NCI-H345 (cell line): Measurements from ENCODE around the gene GALNT2.

Experiments used
- DNase-seq: peaks from one replicate; lab custom pipeline; 2025; lab: John Stamatoyannopoulos, UW

Gene GALNT2

GRCh38 chr1:230186003-230186863 lies 119.2 kb downstream of the GALNT2 start:
- DNase-seq, result peak; percentile 93

GRCh38 chr1:230186874-230187273 lies 119.8 kb downstream of the GALNT2 start:
- DNase-seq, result no peak

- no peak for DNase-seq
Observed at GRCh38 chr1:230187290-230187689, 120.3 kb downstream of the GALNT2 start.

DNA sequence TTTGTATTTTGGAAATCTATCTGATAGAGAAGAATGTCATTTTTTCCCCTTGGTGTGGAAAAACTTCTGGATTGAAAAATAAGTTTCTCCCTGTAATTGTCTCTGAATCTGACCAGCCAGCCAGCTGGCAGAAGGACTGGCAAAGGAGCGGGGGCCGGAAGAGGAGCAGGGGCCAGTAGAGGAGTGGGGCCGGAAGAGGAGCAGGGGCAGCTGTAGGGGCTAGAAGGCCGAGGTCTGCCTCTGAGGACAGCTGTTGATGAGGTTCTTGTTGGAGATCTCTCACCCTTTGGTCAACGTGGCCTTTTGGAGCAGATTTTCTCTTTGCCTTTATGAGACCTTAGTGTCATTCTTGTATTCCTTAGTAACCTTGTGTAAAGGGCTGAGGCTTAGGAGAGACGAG lies 121.8 kb downstream of the GALNT2 start:
- DNase-seq, result no peak

GRCh38 chr1:230189341-230189740 lies 122.3 kb downstream of the GALNT2 start:
- peak; percentile 91 for DNase-seq

DNA sequence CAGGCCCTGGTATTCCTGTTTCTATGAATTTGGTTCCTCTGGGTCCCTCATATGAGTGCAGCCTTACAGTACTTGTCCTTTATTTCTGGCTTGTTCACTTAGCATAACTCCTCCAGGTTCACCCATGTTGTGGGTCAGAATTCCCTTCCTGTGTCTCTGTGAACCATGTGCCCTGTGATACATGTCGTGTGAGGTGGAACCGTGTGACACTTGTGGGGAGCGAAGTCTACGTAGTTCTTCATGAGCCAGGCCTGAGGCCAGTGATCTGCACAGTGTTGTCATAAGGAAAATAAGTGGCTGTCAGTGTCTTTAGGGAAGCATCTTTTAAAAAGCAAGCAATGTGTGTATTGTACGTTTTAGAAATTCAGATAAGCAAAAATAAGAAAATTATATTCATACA lies 122.8 kb downstream of the GALNT2 start:
- DNase-seq, result no peak

DNA sequence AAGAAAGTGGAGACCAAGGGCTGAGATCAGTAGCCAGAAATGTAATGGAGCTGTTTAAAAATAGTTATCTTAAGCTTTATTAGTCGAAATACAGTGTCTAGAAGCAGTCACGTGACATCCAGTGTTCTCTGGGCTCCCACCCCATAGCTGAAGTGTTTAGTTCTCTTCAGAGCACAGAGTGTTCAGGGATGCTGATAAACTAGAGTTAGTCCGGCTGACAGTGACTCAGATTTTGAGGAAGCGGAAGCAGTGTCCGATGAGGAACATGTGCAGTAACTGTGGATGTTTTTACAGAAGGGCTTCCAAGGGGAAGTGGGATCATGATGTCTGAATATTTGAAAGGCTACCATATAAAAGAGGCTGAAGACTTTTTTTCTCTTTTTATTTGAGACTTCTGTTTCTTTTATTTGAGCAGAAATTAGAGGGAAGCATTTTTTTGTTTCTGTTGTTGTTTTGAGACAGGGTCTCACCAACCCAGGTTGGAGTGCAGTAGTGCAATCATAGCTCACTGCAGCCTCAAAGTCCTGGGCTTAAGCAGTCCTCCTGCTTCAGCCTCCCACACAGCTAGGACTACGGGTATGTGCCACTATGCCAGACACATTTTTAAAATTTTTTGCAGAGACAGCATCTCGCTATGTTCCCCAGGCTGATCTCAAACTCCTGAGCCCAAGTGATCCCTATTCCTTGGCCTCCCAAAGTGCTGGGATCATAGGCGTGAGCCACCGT lies 124.2 kb downstream of the GALNT2 start:
- peak; percentile 17 for DNase-seq

DNA sequence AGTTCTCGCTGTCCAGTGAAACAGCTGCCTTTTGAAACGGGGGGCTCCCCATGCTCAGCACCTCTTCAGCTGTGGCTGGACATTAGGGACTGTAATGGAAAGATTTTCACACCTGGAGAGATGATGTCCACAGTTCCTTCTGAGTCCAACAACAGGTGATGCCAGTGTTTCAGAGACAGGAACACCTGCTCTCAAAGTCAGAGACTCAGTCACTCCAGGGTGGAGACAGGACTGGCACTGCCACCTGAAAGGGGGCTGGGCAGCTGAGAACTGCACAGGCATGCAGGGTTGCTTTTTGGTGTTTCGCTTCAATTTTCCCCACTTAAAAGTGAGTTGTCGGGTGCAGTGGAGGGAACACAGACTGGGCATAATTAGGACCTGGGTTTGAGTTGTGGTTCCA lies 124.8 kb downstream of the GALNT2 start:
- DNase-seq, result no peak

- DNase-seq, result no peak
Observed at GRCh38 chr1:230194525-230194924, 127.5 kb downstream of the GALNT2 start.

DNA sequence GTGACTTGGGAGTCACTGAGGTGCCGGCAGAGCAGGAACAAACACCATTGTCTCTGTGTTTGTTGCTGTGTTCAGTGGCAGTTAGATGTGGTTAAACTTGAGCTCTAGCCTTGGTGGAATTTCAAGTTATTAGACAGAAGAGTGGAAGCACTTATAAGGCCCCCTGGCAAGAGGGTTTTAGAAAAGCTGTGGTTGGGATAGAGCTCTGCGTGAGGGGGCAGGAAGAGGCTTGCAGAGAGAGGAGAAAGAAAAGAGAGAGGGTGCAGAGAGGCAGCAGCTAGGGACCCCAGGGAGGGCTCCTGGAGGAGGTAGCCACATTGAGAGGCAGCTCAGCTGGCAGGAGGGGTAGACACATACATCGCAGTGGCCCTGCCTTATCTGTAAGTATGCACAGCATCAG lies 128.2 kb downstream of the GALNT2 start:
- no peak for DNase-seq

- DNase-seq, result no peak
Observed at GRCh38 chr1:230196077-230196476, 129.0 kb downstream of the GALNT2 start.

DNA sequence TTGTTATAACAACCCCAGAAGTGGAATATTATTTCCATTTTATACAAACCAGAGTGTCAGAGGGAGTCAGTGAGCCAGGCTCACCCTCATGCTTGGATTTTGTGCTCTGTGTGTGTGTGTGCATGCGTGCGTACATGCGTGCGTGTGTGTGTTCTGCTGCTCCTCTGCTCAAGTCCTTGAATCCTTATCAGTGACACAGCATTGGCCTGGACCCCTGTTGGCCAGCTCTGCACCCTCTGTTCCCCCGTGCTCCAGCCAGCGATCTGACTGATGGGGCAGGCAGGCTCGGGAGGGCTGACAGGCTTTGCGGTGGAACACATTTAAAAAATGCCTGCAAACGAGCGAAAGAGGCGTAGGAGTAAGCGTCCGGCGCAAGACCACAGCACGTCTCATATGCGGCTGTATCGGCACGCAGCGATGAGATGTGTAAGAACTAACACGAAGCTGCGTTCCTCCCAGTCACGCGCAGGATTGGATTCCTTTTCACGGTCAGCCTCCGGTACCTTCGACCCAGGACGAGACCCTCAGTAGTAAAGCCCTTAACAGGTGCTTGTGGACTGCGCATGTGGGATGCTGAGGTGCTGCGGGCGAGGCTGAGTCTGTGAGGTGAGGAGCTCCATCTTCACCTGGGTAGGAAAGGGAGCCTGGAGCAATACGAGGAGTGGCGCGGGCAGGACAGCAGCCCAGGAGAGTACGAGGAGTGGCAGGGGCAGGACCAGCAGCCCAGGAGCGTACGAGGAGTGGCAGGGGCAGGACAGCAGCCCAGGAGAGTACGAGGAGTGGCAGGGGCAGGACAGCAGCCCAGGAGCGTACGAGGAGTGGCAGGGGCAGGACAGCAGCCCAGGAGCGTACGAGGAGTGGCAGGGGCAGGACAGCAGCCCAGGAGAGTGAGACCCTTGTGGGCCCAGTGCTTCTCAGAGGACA lies 130.9 kb downstream of the GALNT2 start:
- DNase-seq, result no peak

DNA sequence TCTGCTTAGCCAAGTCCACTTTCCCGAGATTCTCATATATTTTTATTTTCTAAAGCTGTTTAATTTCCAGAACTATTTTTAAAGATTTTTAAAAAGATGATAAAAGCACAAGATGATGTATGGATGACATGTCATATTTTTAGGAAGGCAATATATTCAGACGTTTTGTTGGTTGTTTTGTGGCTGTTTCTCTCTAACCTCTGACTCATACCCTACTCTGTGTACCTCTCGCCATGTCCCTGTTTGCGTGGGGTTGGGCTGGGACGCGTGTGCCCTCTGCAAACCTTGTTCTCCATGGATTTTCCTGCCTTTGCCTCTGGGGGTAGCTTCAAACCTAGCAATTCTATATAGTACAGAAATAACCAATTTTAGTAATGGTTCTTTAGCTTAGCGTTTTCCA lies 132.0 kb downstream of the GALNT2 start:
- no peak for DNase-seq

- no peak for DNase-seq
Observed at GRCh38 chr1:230199554-230199953, 132.5 kb downstream of the GALNT2 start.

DNA sequence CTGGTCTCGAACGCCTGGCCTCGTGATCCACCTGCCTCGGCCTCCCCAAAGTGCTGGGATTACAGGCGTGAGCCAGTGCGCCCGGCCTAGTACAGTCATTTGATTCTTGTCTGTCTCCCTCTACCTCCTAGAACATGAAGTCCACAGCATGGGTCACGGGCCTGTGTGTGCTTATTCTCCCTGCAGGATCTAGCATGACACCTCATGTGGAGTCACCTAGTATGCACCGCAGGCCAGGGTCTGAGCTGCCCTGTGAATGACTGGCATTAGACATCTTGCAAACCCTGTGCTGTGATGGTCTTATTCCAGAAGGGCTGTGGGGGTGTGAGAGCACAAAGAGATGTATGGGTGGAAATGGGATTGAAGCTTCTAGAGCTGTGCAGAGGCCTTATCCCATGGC lies 133.2 kb downstream of the GALNT2 start:
- no peak for DNase-seq

GRCh38 chr1:230201445-230201844 lies 134.4 kb downstream of the GALNT2 start:
- DNase-seq, result no peak

DNA sequence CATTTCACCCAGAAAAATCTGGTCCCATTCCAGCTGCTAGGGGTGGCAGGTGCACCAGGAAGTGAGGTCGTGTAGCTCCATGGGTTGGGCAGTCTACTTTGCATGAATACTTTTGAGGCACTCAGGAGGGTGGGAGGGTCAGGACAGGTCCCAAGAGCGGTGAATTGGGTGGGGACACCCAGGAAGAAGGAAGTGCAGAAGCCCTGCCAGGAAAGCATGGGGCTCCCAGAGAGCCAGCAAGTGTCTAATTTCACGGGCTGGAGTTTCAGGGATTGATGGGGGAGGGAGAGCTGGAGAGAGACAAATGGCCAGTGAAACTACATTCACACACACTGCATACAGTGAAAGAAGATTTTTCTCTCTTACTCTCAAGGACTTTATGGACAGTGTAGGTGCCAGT lies 137.8 kb downstream of the GALNT2 start:
- DNase-seq, result no peak

DNA sequence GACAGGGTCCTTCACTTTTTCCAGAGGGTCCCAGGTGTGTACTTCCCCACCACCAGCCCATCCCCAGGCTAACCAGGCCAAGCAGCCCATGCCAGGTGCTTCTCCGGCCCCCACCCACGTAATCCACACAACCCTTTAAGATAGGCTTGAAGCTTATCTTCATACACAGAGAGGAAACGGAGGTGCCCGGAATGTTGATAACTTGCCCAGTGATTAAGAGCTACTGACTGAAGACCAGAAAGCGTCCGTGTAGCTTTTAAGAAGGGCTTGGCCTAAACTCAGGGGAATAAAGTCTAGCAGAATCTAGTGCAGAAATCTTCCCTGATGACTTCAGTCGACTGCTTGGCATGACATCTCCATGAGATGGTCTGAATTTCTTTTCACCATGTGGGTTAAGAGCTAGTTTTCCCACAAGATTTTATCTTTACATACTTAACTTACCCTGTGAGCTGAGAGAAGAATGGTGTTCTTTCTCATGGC lies 138.7 kb downstream of the GALNT2 start:
- DNase-seq, result no peak

- DNase-seq, result no peak
Observed at GRCh38 chr1:230206207-230206606, 139.2 kb downstream of the GALNT2 start.

DNA sequence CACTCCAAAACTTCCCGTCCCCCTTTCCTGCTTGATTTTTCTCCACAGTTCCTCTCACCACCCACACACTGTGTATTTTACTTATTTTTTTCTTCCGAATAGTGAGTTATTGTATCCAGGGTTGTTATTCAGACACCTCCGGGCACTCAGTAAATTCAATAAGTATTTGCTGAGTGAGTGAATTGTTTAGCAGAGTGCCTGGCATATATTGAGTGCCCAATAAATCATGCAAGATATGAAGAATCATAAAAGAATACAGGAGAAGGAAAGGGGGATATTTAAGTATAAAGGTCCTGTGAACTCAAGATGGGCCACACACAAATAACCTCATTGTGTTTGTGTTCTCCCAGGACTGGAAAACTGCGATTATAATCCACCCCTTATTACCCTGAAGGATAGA lies 139.9 kb downstream of the GALNT2 start:
- DNase-seq, result no peak

GRCh38 chr1:230207598-230207997 lies 140.6 kb downstream of the GALNT2 start:
- no peak for DNase-seq

DNA sequence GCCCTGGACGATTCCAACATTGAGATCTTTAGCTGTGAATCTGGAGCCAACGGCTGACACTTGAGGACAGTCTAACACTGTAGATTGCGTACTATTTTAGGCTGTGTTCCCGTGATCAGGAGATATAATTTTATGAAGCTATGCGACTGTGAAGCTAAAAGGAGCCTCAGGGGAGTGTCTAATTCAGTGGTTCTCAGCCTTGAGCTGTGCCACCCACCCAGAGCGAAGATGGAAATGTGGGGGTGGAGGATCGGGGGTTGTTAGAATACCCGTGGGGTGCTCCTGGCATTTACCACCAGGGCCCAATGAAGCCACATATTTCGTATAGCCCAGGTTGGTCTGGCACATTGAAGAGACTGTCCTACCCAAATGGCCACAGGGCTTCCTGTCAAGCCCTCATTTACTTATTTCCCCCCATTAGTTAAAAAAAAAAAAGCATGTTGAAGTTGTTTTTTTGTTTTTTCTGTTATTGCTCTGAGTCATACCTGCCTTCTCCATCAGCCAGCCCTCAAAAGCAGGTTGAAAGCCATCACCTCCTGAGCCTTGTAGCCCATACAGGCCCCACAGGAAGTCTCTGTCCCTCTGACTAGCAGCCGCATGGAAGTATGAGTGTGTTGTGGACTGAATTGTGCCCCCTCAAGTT lies 141.7 kb downstream of the GALNT2 start:
- no peak for DNase-seq
